T-helper 2 cell treated with Interferon-gamma antibody and Interleukin-4, amounts not matched to agents 5 μg/mL and 100 μg/mL, for 36 hours (primary cell): ENCODE data around the gene TCF4.
A peak's percentile ranks its signal among the peaks of the same experiment; 100 is the strongest.

Experiments
- DNase-seq: peaks from one replicate; pipeline ENCODE4 v3.0.0; 2021; ENCODE audit warnings: low spot score
- H3K27ac Mint-ChIP-seq: one replicate; pipeline ENCODE4 v1.8.0; 2021; ENCODE audit warnings: mild to moderate bottlenecking, mixed read lengths
- H3K27me3 Mint-ChIP-seq: one replicate; pipeline ENCODE4 v1.8.0; 2021; ENCODE audit warnings: low read depth, mixed read lengths
- H3K36me3 Mint-ChIP-seq: one replicate; pipeline ENCODE4 v1.8.0; 2021; ENCODE audit warnings: low read depth, mixed read lengths
- H3K4me1 Mint-ChIP-seq: one replicate; pipeline ENCODE4 v1.8.0; 2021; ENCODE audit warnings: low read depth, mixed read lengths
- H3K4me3 Mint-ChIP-seq: one replicate; pipeline ENCODE4 v1.8.0; 2022; ENCODE audit warnings: mild to moderate bottlenecking, moderate library complexity, mixed read lengths
- H3K9me3 Mint-ChIP-seq: one replicate; pipeline ENCODE4 v1.8.0; 2021; ENCODE audit warnings: mixed read lengths

TCF4 gene

DNA sequence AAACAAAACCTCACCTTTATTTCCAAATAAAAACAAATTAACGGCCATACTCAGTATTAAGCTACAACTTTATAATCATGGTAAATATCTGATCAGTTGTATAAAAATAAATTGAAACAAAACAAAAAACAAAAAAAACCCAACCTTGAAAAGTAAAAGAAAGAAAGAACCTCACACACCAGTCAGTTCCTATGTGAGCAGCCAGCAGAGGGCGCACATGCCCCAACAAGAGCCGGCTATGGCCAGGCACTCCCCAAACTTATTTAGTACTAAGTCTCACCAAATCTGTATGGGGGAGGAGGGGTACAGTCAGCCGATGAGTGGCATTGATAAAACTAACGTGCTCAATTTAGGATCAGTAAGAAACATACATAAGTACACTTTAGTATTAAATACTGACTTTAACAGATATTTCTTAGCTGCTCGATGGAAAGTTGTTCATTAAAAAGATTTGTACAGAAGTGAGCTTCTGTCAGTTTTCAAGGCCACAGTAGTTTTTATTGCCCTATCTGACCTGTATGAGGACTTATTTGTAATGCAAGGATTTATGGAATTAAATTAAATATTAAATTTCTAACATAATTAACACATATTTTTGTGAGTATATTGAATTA lies 172.6 kb downstream of the TCF4 start:
- H3K27ac Mint-ChIP-seq = no peak overlapping the region
- peaks cover 3% of the 10 kb centered on the region for H3K4me1 Mint-ChIP-seq
- H3K4me3 Mint-ChIP-seq = no peak overlapping the region
- H3K36me3 Mint-ChIP-seq = no peaks in the 10 kb centered on the region
- no peaks in the 10 kb centered on the region for H3K9me3 Mint-ChIP-seq
- peak; percentile 71 for DNase-seq
- no peaks in the 10 kb centered on the region for H3K27me3 Mint-ChIP-seq

DNA sequence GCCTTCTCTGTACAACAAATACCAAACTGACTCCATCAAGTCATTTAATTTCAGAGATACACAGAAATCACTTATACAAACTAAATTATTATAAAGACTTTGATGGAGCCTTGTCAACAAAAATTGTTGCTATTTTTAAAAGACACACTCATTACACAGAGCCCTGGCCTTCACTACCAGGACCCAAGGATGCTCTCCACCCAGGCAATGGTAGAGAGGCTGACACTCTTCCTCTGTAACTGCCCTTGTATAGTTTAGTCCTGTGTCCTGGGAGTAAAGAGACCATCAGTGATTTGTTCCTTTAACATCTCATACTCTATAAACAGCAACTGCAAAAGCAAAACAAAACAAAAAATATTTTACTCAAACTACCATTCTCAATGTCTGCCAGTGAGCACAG lies 173.5 kb downstream of the TCF4 start:
- Mint-ChIP-seq H3K4me1 (peaks cover 3% of the 10 kb centered on the region), H3K9me3 (no peaks in the 10 kb centered on the region), H3K27ac (no peak overlapping the region), H3K36me3 (no peaks in the 10 kb centered on the region), H3K4me3 (no peak overlapping the region), H3K27me3 (no peaks in the 10 kb centered on the region)
- DNase-seq = no peak

DNA sequence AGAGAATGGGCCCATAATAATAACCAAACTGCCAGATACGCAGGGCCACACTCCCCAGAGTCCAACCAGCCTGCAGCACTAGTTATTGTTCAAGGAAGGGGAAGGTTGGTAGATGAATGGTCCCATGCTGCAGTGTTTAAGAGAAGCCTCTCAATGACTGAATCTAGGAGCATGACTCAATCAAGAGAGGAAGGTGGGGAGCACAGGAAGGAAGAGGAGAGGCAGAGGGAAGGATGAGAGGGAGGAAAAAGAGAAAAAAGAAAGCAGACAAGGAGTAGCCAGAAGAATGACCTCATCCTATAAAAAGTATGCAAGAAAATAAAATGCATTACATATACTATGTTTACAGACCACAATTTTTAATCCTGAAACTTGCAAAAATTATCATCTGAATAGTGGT lies 174.5 kb downstream of the TCF4 start:
- no peaks in the 10 kb centered on the region for H3K36me3 Mint-ChIP-seq
- H3K27ac Mint-ChIP-seq = no peak overlapping the region
- H3K9me3 Mint-ChIP-seq = no peaks in the 10 kb centered on the region
- no peak overlapping the region for H3K4me3 Mint-ChIP-seq
- DNase-seq = no peak
- peaks cover 3% of the 10 kb centered on the region for H3K4me1 Mint-ChIP-seq
- no peaks in the 10 kb centered on the region for H3K27me3 Mint-ChIP-seq

- H3K36me3 Mint-ChIP-seq = no peaks in the 10 kb centered on the region
- H3K9me3 Mint-ChIP-seq = no peaks in the 10 kb centered on the region
- DNase-seq = no peak
- peaks cover 4% of the 10 kb centered on the region for H3K27me3 Mint-ChIP-seq
- H3K27ac Mint-ChIP-seq = no peak overlapping the region
- H3K4me3 Mint-ChIP-seq = no peak overlapping the region
- no peaks in the 10 kb centered on the region for H3K4me1 Mint-ChIP-seq
These were observed 180.0 kb downstream of the TCF4 start for GRCh38 chr18:55407774-55408535.

DNA sequence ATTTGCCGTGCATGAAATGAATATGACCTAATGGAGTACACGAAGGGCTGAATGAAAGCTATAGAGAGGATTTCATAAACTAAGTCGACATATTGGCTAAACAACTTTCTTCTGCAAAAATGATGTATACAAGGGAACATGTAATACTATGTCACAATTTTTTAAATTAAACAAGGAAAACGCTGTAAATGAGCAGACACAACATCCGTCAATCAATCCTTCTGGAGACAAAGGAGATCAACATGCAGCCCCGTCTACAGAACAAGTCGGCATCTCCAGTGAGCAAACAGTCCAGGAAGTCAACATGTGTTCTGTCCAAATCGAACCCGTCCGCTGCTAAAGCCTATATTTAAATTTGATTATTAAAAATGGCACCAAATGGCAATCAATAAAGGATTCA lies 180.8 kb downstream of the TCF4 start:
- no peaks in the 10 kb centered on the region for H3K36me3 Mint-ChIP-seq
- H3K4me1 Mint-ChIP-seq = no peaks in the 10 kb centered on the region
- peaks cover 4% of the 10 kb centered on the region for H3K27me3 Mint-ChIP-seq
- no peak overlapping the region for H3K4me3 Mint-ChIP-seq
- H3K9me3 Mint-ChIP-seq = no peaks in the 10 kb centered on the region
- no peak for DNase-seq
- no peak overlapping the region for H3K27ac Mint-ChIP-seq

DNA sequence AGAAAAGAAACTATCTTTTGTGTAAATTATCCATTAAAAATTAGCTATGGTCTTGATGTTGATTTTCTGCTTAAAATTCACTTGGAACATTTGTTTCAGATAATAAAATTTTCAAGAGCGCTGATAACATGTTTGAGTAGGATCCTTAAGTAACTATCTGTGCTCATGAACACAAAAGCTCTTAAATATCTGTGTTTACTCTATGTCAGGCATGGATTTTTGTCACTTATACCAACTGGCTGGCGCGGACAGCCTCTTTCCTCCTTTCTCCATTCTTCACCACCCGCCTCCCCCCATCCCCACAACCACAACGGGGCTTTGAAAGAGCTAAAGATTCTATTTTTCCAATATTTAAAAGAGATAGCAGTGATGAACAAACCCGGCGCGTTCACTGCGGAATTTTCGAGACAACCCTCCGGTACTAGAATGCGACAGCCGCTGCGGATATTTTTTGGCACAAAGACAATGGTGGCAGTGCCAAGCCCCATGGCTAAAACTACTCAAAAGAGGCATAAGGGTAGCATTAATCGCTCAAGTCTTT lies 181.5 kb downstream of the TCF4 start:
- Mint-ChIP-seq H3K27me3 (peaks cover 7% of the 10 kb centered on the region), H3K9me3 (no peaks in the 10 kb centered on the region), H3K36me3 (no peaks in the 10 kb centered on the region), H3K4me1 (no peaks in the 10 kb centered on the region), H3K27ac (no peak overlapping the region), H3K4me3 (no peak overlapping the region)
- no peak for DNase-seq

GRCh38 chr18:55405893-55406406 lies 182.0 kb downstream of the TCF4 start:
- no peaks in the 10 kb centered on the region for H3K4me1 Mint-ChIP-seq
- peak; percentile 8 for DNase-seq
- no peak overlapping the region for H3K4me3 Mint-ChIP-seq
- H3K27me3 Mint-ChIP-seq = peaks cover 10% of the 10 kb centered on the region
- no peak overlapping the region for H3K27ac Mint-ChIP-seq
- H3K36me3 Mint-ChIP-seq = no peaks in the 10 kb centered on the region
- no peaks in the 10 kb centered on the region for H3K9me3 Mint-ChIP-seq

DNA sequence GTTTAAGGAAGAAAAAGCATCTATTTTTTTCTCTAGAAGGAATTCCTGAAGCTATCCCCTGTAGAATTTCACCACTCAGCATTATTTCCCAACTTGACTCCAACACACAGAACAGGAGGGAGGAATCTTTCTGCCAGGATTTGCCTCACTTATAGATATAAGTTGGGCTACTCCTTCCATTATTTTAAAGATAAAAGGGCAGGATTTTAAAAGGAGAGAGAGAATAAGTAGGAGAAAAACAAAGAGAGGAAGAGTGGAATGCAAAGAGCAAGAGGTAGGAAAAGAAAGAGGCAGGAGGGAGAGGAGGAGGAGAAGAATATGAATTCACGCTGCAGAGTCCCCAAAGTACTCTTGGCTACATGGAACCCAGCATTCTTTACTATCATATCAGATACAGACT lies 182.5 kb downstream of the TCF4 start:
- no peak for DNase-seq
- no peaks in the 10 kb centered on the region for H3K36me3 Mint-ChIP-seq
- H3K27me3 Mint-ChIP-seq = peaks cover 10% of the 10 kb centered on the region
- H3K4me1 Mint-ChIP-seq = no peaks in the 10 kb centered on the region
- no peak overlapping the region for H3K4me3 Mint-ChIP-seq
- H3K27ac Mint-ChIP-seq = no peak overlapping the region
- no peaks in the 10 kb centered on the region for H3K9me3 Mint-ChIP-seq

GRCh38 chr18:55404832-55405465 lies 183.0 kb downstream of the TCF4 start:
- H3K27ac Mint-ChIP-seq = no peak overlapping the region
- H3K27me3 Mint-ChIP-seq = peaks cover 10% of the 10 kb centered on the region
- no peaks in the 10 kb centered on the region for H3K9me3 Mint-ChIP-seq
- no peaks in the 10 kb centered on the region for H3K36me3 Mint-ChIP-seq
- no peaks in the 10 kb centered on the region for H3K4me1 Mint-ChIP-seq
- no peak overlapping the region for H3K4me3 Mint-ChIP-seq
- no peak for DNase-seq

DNA sequence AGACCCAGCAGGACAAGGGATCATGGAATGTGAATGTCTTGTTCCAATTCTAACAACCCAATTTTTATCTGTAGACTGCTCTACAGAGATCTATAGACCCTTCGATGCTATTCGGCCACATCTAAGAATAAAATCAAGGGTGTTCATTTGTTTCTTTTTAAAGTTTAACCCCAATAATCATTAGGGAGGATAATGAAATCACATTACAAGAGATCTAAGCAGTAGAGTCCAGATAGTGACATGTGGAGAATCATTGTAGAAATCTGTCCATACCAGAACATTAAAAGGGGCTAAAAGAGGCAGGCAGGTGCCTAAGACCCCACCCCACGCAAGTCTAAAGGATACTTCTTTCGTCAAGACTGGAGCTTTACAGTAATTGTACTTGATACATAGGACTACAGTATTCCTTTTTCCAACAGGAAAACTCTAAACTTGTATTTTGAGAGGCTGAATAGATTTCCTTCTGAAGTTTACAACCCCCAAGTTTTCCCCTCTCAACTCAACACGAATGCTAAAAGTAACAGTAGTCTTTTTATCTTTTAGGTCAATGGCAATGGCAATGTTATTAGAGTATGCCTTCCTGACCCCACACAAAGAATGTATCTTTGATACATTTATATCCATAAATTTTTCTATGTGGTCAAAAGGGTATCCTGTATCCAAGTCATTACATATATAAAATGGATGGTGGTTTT lies 183.7 kb downstream of the TCF4 start:
- Mint-ChIP-seq H3K4me3 (no peak overlapping the region), H3K27me3 (peaks cover 10% of the 10 kb centered on the region), H3K4me1 (no peaks in the 10 kb centered on the region), H3K27ac (no peak overlapping the region), H3K36me3 (no peaks in the 10 kb centered on the region), H3K9me3 (no peaks in the 10 kb centered on the region)
- DNase-seq = no peak

- DNase-seq = no peak
- H3K27me3 Mint-ChIP-seq = peaks cover 10% of the 10 kb centered on the region
- no peaks in the 10 kb centered on the region for H3K4me1 Mint-ChIP-seq
- H3K36me3 Mint-ChIP-seq = no peaks in the 10 kb centered on the region
- H3K27ac Mint-ChIP-seq = no peak overlapping the region
- no peaks in the 10 kb centered on the region for H3K9me3 Mint-ChIP-seq
- no peak overlapping the region for H3K4me3 Mint-ChIP-seq
These were observed 184.5 kb downstream of the TCF4 start for GRCh38 chr18:55403421-55403949.

DNA sequence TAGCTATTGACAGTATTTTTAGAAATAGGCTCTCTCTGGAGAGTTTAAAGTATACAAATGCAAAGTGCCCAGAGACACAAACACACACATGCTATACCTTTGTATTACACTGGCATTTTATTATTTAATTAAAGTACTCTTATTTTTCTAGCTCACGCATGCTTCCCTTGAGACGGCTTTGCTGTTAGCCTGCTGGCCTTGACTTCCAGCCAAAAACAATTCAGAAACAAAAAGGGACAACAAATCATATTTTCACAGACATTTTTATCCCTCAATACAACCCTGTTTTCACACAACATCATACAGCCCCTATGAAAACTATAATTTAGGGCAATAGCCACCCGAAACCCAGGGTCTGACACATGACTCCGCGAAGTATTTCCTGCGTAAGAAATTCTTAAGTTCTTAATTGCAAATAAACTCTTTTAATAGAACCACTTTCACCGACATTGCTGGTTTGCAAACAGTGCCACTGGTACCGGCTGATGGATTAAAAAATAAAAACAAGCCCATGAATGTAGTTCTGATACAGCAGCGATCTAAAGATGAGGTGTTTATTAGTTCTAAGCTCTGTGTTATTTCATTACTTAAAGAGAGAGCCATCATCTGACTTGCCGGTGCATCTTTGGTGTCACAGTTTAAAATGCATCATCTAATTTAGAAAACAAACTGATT lies 185.1 kb downstream of the TCF4 start:
- no peak overlapping the region for H3K4me3 Mint-ChIP-seq
- no peaks in the 10 kb centered on the region for H3K4me1 Mint-ChIP-seq
- no peak for DNase-seq
- H3K27ac Mint-ChIP-seq = no peak overlapping the region
- no peaks in the 10 kb centered on the region for H3K9me3 Mint-ChIP-seq
- peaks cover 10% of the 10 kb centered on the region for H3K27me3 Mint-ChIP-seq
- no peaks in the 10 kb centered on the region for H3K36me3 Mint-ChIP-seq

GRCh38 chr18:55401638-55402191 lies 186.3 kb downstream of the TCF4 start:
- no peak overlapping the region for H3K4me3 Mint-ChIP-seq
- no peaks in the 10 kb centered on the region for H3K4me1 Mint-ChIP-seq
- DNase-seq = no peak

More at GRCh38 chr18:55401638-55402191, 186.3 kb downstream of the TCF4 start:
- Mint-ChIP-seq H3K9me3 (no peaks in the 10 kb centered on the region), H3K27ac (no peak overlapping the region), H3K36me3 (no peaks in the 10 kb centered on the region), H3K27me3 (peaks cover 7% of the 10 kb centered on the region)
